ENCODE results near the gene SARS2. TPM values are rescaled to one million over a fixed set of nuclear protein-coding genes. Genes with fewer than 3 reads are reported as not detected.

Gene SARS2
- total RNA-seq, 2 experiments from 2014 or later, result 33.7 to 39.6 TPM

- Mint-ChIP-seq H3K27ac (no peak overlapping the region), H3K27me3 (peaks cover 3% of the 10 kb centered on the region), H3K4me3 (no peak overlapping the region), H3K4me1 (ENCODE audit: low read depth) (no peaks in the 10 kb centered on the region), H3K36me3 (no peaks in the 10 kb centered on the region), H3K9me3 (no peaks in the 10 kb centered on the region)
- intact Hi-C loops (cut with micrococcal nuclease), result loop anchor here (5.0 kb wide), 1 partner anchor 73 kb away; no protein-coding TSS in a partner anchor
- no peak for DNase-seq
- ChIA-PET CTCF (interaction anchor here (0.9 kb wide), 1 partner anchor 87 kb away, joined by 4 read pairs; no protein-coding TSS in a partner anchor), POLR2A (no interaction called here)
Observed at GRCh38 chr19:38964738-38965137, 34.2 kb upstream of the SARS2 start.

- ChIA-PET POLR2A (no interaction called here), CTCF (interaction anchor here (0.6 to 1.3 kb wide), 6 partner anchors 9 to 117 kb away, joined by 3 to 4 read pairs (median 3); partner anchors contain the start of genes MRPS12 and SARS2)
- intact Hi-C loops (cut with micrococcal nuclease), result loop anchor here (5.0 kb wide), 1 partner anchor 78 kb away; no protein-coding TSS in a partner anchor
Observed at GRCh38 chr19:38959618-38960017, 29.1 kb upstream of the SARS2 start.

GRCh38 chr19:38958301-38958700, 27.7 kb upstream of the SARS2 start:
- H3K4me3 Mint-ChIP-seq, result no peak overlapping the region
- H3K27me3 Mint-ChIP-seq, result peaks cover 6% of the 10 kb centered on the region
- H3K4me1 Mint-ChIP-seq (ENCODE audit: low read depth), result no peaks in the 10 kb centered on the region
- no peaks in the 10 kb centered on the region for H3K36me3 Mint-ChIP-seq
- intact Hi-C loops (cut with micrococcal nuclease), result no loop called here
- POLR2A ChIA-PET, result no interaction called here
- no peaks in the 10 kb centered on the region for H3K9me3 Mint-ChIP-seq
- no peak for DNase-seq
- no peak overlapping the region for H3K27ac Mint-ChIP-seq
- CTCF ChIA-PET, result interaction anchor here (1.0 kb wide), 1 partner anchor 94 kb away, joined by 3 read pairs; no protein-coding TSS in a partner anchor

More at GRCh38 chr19:38959618-38960017, 29.1 kb upstream of the SARS2 start:
- Mint-ChIP-seq H3K4me3 (no peak overlapping the region), H3K27me3 (no peaks in the 10 kb centered on the region), H3K9me3 (no peaks in the 10 kb centered on the region), H3K4me1 (ENCODE audit: low read depth) (no peaks in the 10 kb centered on the region), H3K27ac (no peak overlapping the region), H3K36me3 (no peaks in the 10 kb centered on the region)
- no peak for DNase-seq

GRCh38 chr19:38956264-38956663, 25.7 kb upstream of the SARS2 start:
- Mint-ChIP-seq H3K27ac (no peak overlapping the region), H3K27me3 (peaks cover 15% of the 10 kb centered on the region), H3K4me3 (no peak overlapping the region), H3K9me3 (no peaks in the 10 kb centered on the region), H3K4me1 (ENCODE audit: low read depth) (peaks cover 5% of the 10 kb centered on the region), H3K36me3 (no peaks in the 10 kb centered on the region)
- DNase-seq, result no peak
- ChIA-PET CTCF (interaction anchor here (0.6 to 2.2 kb wide), 7 partner anchors 10 to 166 kb away, joined by 3 to 10 read pairs (median 4); partner anchors contain the start of genes MRPS12 and SARS2), POLR2A (no interaction called here)
- intact Hi-C loops (cut with micrococcal nuclease), result no loop called here

GRCh38 chr19:38953677-38954076, 23.1 kb upstream of the SARS2 start:
- intact Hi-C loops (cut with micrococcal nuclease), result no loop called here
- ChIA-PET POLR2A (no interaction called here), CTCF (interaction anchor here (1.8 to 2.7 kb wide), 2 partner anchors 53 to 551 kb away, joined by 7 to 8 read pairs; partner anchors contain the start of gene FAM98C)
- Mint-ChIP-seq H3K27ac (no peak overlapping the region), H3K36me3 (no peaks in the 10 kb centered on the region), H3K4me1 (ENCODE audit: low read depth) (peaks cover 17% of the 10 kb centered on the region), H3K27me3 (peaks cover 17% of the 10 kb centered on the region), H3K9me3 (no peaks in the 10 kb centered on the region), H3K4me3 (no peak overlapping the region)
- DNase-seq, result no peak

GRCh38 chr19:38952395-38953165, 22.0 kb upstream of the SARS2 start:
- ChIA-PET CTCF (interaction anchor here (0.6 to 2.7 kb wide), 8 partner anchors 10 to 550 kb away, joined by 3 to 8 read pairs (median 4); partner anchors contain the start of genes FAM98C, MRPS12 and SARS2), POLR2A (no interaction called here)
- intact Hi-C loops (cut with micrococcal nuclease), result no loop called here
- H3K27me3 Mint-ChIP-seq, result peaks cover 17% of the 10 kb centered on the region
- no peak overlapping the region for H3K27ac Mint-ChIP-seq
- H3K4me3 Mint-ChIP-seq, result no peak overlapping the region
- H3K9me3 Mint-ChIP-seq, result no peaks in the 10 kb centered on the region
- DNase-seq, result peak; percentile 45
- H3K4me1 Mint-ChIP-seq (ENCODE audit: low read depth), result peaks cover 17% of the 10 kb centered on the region
- H3K36me3 Mint-ChIP-seq, result no peaks in the 10 kb centered on the region

- Mint-ChIP-seq H3K4me1 (ENCODE audit: low read depth) (peaks cover 17% of the 10 kb centered on the region), H3K9me3 (no peaks in the 10 kb centered on the region), H3K27ac (no peak overlapping the region), H3K36me3 (no peaks in the 10 kb centered on the region), H3K27me3 (peaks cover 17% of the 10 kb centered on the region), H3K4me3 (no peak overlapping the region)
- intact Hi-C loops (cut with micrococcal nuclease), result no loop called here
- DNase-seq, result no peak
- ChIA-PET CTCF (interaction anchor here (1.0 kb wide), 2 partner anchors 9 to 228 kb away, joined by 3 read pairs; no protein-coding TSS in a partner anchor), POLR2A (no interaction called here)
Observed at GRCh38 chr19:38951187-38951586, 20.6 kb upstream of the SARS2 start.

- CTCF ChIA-PET, result interaction anchor here (0.5 to 1.3 kb wide), 2 partner anchors 20 to 315 kb away, joined by 3 to 7 read pairs; partner anchors contain the start of genes MRPS12 and SARS2
- H3K4me1 Mint-ChIP-seq (ENCODE audit: low read depth), result peaks cover 17% of the 10 kb centered on the region
- POLR2A ChIA-PET, result no interaction called here
- intact Hi-C loops (cut with micrococcal nuclease), result no loop called here
- peak; percentile 92 for DNase-seq
- H3K9me3 Mint-ChIP-seq, result no peaks in the 10 kb centered on the region
- peak overlapping the region; percentile 58 for H3K4me3 Mint-ChIP-seq
- H3K27ac Mint-ChIP-seq, result no peak overlapping the region
- H3K36me3 Mint-ChIP-seq, result no peaks in the 10 kb centered on the region
- H3K27me3 Mint-ChIP-seq, result peaks cover 17% of the 10 kb centered on the region
Observed at GRCh38 chr19:38949580-38950367, 19.2 kb upstream of the SARS2 start.

- H3K27ac Mint-ChIP-seq, result no peak overlapping the region
- CTCF ChIA-PET, result interaction anchor here (0.7 to 1.5 kb wide), 3 partner anchors 9 to 16 kb away, joined by 4 to 6 read pairs (median 4); partner anchors contain the start of genes MRPS12 and SARS2
- H3K36me3 Mint-ChIP-seq, result no peaks in the 10 kb centered on the region
- intact Hi-C loops (cut with micrococcal nuclease), result no loop called here
- no peaks in the 10 kb centered on the region for H3K9me3 Mint-ChIP-seq
- no peak overlapping the region for H3K4me3 Mint-ChIP-seq
- peaks cover 4% of the 10 kb centered on the region for H3K27me3 Mint-ChIP-seq
- H3K4me1 Mint-ChIP-seq (ENCODE audit: low read depth), result peaks cover 11% of the 10 kb centered on the region
- no peak for DNase-seq
- POLR2A ChIA-PET, result interaction anchor here (1.6 kb wide), 1 partner anchor 11 kb away, joined by 3 read pairs; no protein-coding TSS in a partner anchor
Observed at GRCh38 chr19:38946229-38947010, 15.9 kb upstream of the SARS2 start.

GRCh38 chr19:38945562-38946228, 15.1 kb upstream of the SARS2 start:
- intact Hi-C loops (cut with micrococcal nuclease), result no loop called here
- H3K4me1 Mint-ChIP-seq (ENCODE audit: low read depth), result peaks cover 13% of the 10 kb centered on the region
- H3K4me3 Mint-ChIP-seq, result no peak overlapping the region
- no peak for DNase-seq
- POLR2A ChIA-PET, result interaction anchor here (1.6 kb wide), 1 partner anchor 10 kb away, joined by 3 read pairs; no protein-coding TSS in a partner anchor
- H3K36me3 Mint-ChIP-seq, result no peaks in the 10 kb centered on the region
- H3K27ac Mint-ChIP-seq, result no peak overlapping the region
- peaks cover 2% of the 10 kb centered on the region for H3K27me3 Mint-ChIP-seq
- no peaks in the 10 kb centered on the region for H3K9me3 Mint-ChIP-seq
- CTCF ChIA-PET, result interaction anchor here (1.5 kb wide), 1 partner anchor 15 kb away, joined by 6 read pairs; the partner anchor contains the start of genes MRPS12 and SARS2

GRCh38 chr19:38944981-38945506, 14.5 kb upstream of the SARS2 start:
- POLR2A ChIA-PET, result no interaction called here
- intact Hi-C loops (cut with micrococcal nuclease), result no loop called here
- CTCF ChIA-PET, result interaction anchor here (1.2 kb wide), 1 partner anchor 15 kb away, joined by 6 read pairs; the partner anchor contains the start of genes MRPS12 and SARS2

More at GRCh38 chr19:38944981-38945506, 14.5 kb upstream of the SARS2 start:
- no peak for DNase-seq
- H3K9me3 Mint-ChIP-seq, result no peaks in the 10 kb centered on the region
- no peaks in the 10 kb centered on the region for H3K27me3 Mint-ChIP-seq
- no peak overlapping the region for H3K4me3 Mint-ChIP-seq
- no peaks in the 10 kb centered on the region for H3K36me3 Mint-ChIP-seq
- H3K27ac Mint-ChIP-seq, result no peak overlapping the region
- H3K4me1 Mint-ChIP-seq (ENCODE audit: low read depth), result peaks cover 10% of the 10 kb centered on the region
